ENCODE data around the gene FKBP2. TPM values are rescaled to one million over a fixed set of nuclear protein-coding genes. Genes with fewer than 3 reads are reported as not detected.
"Not testable (repeated sequence)": the region's sequence is repeated elsewhere in the genome, so short reads cannot be mapped to it uniquely, and the experiment has no call there.

FKBP2 gene
- total RNA-seq, 1 donor from 2014 or later = 53.8 TPM

DNA sequence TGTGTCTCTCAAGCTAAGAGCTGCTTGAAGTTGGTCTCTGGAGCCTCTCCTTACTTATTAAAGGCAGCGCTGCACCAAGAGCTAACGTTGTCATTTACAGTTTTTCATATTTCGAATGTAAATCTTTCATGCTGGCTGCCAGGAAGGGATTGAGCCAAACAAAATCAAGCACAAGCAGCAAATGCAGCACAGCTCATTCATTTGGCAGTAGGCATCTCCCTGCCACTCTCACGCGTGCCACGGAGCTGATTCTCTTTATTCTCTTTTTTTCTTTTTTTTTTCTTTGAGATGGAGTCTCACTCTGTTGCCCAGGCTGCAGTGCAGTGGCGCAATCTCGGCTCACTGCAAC, 8.0 kb upstream of the FKBP2 start:
- no peak for DNase-seq (ENCODE audit: low spot score)

DNA sequence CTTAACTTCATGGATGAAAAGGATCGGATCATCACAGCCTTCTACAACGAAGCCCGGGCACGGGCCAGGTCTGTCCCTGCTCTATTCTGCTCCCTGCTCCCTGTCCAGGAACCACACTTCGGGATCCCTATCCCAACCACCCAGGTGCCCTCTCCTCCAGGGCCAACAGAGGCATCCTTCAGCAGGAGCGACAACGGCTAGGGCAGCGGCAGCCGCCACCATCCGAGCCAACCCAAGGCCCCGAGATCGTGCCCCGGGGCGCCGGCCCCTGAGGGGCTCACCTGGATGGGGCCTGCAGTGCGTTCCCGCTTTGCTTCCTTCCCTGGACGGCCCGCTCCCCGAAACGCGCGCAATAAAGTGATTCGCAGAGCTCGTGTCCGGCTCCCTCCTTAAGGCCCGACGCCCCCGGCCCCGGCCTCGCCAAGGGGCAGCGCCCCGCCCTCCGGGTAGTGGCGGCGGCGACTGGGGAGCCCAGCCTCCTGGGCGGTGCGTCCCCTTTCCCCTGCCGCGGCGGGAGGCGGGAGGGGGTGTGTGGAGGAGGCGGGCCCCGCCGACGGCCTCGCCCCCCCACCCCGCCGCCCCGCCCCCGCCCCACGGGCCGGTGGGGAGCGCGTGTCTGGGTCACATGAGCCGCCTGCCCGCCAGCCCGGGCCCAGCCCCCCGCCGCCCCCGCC, 6.8 kb upstream of the FKBP2 start, which contains the start of gene VEGFB:
VEGFB (plus strand) TSS at position 672 of the 674 bp plus-strand sequence. CDS start 250 bp downstream, outside the sequence.
- DNase-seq (ENCODE audit: low spot score) = no peak

DNA sequence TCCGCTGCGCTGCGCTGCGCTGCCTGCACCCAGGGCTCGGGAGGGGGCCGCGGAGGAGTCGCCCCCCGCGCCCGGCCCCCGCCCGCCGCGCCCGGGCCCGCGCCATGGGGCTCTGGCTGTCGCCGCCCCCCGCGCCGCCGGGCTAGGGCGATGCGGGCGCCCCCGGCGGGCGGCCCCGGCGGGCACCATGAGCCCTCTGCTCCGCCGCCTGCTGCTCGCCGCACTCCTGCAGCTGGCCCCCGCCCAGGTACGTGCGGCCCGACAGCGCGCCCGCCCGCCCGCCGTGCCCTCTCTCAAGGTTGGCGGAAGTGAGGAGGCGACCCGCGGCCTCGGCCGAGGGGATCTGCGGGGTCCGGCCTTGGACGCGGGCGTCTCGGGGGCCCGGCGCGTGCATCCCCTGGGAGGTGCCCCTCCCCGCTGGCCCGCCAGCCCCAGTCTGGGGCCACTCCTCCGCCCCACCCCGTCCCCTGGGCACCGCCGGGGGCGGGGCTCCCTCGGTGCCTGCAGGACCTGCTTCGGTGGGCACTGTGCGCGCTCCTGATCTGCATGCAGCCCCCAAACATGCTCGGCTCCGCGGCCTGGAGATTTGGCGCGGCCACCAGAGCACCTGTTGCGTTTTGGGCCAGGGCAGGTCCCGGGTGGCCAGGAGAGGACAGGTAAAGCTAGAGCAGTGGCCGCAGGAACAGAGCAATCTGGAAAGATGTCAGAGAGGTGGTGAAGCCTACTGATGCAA, 6.1 kb upstream of the FKBP2 start:
- no peak for DNase-seq (ENCODE audit: low spot score)

DNA sequence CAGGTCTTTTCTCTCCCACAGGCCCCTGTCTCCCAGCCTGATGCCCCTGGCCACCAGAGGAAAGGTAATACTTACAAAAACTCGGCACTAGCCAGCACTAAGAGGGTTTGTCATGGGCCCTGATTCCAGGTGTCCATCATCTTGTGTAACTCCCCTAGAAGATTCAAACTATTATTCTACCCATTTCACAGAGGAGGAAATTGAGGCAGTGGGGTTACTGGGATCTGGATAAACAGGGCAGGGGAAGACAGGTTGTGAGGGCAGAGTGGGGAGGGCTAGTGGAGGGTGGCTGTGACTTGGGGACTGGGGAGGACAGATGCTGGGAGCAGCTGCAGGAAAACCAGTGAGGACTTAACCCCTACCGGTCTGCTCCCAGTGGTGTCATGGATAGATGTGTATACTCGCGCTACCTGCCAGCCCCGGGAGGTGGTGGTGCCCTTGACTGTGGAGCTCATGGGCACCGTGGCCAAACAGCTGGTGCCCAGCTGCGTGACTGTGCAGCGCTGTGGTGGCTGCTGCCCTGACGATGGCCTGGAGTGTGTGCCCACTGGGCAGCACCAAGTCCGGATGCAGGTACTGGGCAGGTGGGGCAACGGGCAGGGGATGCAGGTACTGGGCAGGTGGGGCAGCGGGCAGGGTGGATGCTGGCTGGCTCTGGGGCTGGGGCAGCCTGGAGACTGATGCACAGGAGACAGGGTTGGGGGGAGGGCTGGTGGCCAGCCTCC, 5.3 kb upstream of the FKBP2 start:
- DNase-seq (ENCODE audit: low spot score) = no peak

DNA sequence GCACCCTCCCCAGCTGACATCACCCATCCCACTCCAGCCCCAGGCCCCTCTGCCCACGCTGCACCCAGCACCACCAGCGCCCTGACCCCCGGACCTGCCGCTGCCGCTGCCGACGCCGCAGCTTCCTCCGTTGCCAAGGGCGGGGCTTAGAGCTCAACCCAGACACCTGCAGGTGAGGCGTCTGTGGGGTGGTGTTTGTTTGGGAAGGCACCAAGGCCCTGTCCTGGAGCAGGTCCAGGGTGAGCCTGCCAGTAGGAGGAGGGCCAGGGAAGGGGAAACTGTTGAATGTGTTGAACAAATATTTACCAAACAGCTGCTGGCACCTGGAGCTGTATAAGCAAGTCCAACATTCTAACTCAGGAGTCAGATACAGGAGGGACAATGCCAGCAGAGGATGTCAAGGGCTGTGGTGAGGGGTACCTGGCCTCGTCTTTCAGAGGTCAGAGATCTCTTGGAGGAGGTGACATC, 3.4 kb upstream of the FKBP2 start:
- DNase-seq (ENCODE audit: low spot score) = no peak

DNA sequence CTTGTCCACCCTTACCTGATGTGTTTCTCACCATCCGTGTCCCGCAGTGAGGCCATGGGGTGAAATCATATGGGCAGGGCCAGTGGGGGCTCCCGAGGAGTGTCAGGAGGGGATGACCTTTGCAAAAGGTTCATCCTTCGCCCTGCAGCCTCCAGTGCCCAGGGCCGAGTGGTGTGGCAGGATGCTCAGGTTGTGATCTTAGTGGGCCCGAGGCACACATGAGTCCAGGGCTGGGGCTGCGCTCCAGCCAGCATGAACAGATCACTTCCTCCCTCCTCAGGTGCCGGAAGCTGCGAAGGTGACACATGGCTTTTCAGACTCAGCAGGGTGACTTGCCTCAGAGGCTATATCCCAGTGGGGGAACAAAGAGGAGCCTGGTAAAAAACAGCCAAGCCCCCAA, 2.8 kb upstream of the FKBP2 start:
- DNase-seq (ENCODE audit: low spot score) = no peak

DNA sequence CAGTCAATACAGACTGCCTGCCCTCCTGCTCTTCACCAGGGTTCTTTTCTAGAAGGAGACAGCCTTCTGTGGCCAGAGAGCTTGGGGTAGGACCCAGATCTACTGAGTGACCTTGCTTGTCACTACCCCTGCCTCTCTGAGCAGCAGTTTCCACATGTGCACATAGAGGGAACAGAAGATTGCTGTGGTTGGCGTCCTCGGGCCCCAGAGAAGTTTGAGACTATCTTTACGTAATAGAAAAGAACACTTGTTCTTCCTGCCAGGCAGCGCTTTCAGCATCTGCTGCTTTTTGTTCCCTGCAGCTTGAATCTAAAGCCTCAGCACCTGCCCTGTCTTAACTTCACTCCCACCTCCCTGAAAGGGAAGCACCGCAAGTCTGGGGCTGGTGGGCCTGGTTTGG, 1.9 kb upstream of the FKBP2 start:
- DNase-seq (ENCODE audit: low spot score) = no peak

DNA sequence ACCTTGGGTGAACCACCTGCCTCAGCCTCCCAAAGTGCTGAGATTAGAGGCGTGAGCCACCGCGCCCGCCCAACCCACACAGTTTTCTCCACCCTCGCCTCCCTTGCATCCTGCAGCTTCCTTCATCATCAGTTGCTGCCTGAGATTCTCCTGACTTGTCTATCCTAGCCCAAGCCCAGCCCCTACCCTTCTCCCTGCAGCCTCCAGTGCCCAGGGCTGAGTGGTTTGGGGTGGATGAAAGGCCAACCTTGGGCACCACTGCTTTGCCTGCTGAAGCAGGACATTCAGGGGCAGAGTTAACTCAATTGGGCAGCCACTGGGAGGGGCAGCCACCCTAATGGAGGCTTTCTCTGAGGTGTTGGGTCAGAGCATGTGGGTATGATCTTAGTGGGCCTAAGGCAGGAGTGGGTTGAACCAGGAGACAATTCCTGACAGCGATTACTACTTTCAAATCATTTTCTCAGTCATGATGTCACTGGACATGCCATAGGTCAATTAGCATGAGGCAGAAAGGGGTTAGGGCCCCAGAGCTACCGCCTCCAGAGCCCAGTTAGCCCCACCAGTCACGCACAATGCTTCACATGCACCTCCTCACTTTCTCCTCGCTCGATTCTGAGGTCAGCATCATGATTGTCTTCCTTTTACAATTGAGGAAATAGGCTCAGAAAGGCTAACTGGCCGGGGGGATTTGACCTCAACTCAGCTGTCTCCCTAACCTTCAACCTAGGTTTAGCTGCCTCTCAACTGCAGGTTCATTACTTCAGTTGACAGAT, 1.0 kb upstream of the FKBP2 start:
- no peak for DNase-seq (ENCODE audit: low spot score)

DNA sequence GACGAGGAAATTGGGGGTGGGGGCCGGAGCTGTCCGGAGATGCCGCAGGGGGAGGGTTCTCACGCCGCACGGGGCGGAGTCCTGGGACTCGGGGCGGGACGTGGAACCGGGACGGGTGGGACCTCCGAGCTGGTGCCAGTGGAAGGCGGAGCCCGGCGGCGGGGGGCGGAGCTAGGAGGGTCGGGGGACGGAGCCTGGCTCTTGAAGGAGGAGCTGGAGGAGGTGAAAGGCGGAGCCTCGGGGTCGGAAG, 271 bp downstream of the FKBP2 start:
- peak; percentile 100 for DNase-seq (ENCODE audit: low spot score)

DNA sequence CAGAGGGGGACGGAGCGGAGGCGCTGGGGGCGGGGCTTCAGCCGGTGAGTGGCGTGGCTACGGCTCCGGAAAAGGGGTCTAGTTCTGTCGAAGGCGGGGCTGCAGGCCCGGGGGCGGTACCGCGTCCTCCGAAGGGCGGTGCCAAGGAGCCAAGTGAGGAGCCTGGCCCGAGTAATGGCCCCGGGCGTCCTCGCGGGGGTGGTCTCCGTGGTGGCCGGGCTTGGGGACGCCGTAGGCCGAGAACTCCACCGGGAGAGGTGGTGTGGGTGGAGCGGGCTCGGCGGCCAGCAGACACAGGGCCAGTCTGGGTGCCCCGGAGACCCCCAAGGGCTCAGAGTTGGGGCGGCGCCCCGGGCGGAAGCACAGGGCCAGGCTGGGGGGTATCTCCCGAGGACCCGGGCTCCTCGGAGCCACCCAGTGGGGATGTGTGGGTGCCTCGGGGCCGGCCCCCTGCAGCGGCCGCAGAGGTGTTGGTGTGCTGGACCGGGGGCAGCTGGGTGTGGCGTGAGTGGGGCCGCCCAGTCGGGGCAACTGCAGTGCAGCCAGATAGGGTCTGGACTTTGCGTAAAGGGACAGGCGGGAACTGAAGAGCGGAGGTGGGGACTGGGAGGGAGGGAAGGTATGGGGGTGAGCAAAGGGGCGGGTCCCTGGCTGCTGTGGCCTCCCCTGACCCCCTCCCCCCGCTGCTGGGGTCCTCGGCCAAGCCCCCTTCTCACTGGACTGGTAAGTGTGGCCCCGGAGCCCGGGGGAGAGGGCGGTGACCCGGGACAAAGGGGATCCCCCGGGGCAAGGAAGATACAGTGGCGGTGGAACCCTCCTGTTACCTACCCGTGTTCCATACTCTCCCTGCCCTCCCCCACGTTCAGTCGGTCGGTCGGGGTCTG, 838 bp downstream of the FKBP2 start:
- DNase-seq (ENCODE audit: low spot score) = no peak

DNA sequence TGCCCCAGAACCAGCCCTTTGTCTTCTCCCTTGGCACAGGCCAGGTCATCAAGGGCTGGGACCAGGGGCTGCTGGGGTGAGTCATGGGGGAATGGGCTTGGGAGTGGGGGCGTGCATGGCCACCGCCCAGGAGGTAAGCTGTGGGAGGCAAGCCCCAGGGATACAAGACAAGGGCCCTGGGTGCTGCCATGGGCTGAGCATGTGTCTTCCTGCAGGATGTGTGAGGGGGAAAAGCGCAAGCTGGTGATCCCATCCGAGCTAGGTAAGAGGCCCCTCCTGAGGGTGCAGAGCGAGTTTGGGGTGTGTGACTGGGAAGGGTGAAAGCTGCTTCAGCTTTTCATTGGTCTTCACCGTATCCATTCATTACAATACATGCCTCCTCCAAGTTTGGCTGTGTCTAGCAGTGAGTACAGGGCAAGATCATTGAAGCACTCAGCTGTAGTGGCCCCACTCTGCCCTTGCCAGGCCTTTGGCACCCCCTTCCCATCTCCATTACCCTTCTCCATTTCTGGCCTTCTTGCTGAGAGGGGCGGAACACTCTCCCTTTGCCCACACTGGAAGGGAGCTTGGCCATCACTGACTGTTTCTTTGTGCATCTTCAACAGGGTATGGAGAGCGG, 2.5 kb downstream of the FKBP2 start:
- no peak for DNase-seq (ENCODE audit: low spot score)

DNA sequence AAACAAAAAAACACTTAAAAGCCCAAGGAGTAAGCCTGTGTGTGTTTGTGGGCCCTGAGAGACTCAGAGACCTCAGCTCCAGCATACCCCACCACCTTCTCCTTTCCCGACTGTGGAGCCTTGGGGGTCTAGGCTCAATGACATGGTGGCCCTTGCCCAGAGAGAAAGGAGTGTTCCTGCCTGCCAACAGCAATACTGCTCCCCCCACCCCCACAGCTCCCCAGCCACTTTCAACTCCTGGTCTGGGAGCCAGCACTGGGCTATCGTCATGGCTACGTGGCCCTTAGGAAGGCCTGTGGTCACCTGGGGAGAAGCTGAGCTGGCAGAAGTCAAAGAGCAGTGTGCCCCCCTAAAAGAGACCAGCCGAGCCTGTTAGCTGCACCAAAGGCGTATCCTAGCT, 3.2 kb downstream of the FKBP2 start:
- DNase-seq (ENCODE audit: low spot score) = no peak

DNA sequence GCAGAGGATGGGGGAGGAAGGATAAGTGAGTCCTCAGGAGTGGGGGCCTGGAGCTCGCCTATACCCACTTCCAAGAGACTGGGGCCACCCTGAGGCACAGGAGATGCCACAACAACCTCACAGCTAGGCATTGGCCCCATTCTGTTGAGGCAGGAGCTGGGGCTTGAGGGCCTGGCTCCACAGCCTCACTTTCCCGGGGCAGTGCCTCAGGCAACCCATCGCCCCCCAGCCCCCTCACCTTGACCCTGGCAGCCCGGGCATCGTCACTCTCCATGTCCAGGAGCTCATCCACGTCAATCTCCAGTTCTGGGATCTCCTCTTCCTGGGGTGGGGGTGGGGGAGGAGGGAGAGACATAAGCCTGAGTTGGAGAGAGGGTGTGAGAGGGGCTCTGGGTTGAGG, 4.1 kb downstream of the FKBP2 start:
- DNase-seq (ENCODE audit: low spot score) = no peak

DNA sequence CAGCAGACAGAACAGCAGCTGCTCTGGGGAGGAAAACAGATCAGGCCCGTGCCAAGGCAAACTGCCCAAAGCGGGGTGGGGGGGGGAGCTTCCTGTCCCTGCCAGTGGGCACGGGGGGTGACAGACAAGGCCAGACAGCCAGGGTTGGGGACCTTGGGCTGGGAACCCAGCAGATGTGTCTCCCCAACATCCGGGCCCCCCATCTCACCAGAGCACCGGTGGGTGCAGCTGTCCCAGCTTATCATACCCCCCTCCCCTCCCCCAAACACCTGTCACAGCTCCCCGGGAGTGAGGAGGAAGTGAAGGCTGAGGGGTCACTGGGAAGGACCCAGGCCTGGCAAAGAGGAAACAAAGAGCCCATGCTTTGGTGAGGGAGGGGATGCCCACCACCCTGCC, 4.5 kb downstream of the FKBP2 start:
- DNase-seq (ENCODE audit: low spot score) = no peak

DNA sequence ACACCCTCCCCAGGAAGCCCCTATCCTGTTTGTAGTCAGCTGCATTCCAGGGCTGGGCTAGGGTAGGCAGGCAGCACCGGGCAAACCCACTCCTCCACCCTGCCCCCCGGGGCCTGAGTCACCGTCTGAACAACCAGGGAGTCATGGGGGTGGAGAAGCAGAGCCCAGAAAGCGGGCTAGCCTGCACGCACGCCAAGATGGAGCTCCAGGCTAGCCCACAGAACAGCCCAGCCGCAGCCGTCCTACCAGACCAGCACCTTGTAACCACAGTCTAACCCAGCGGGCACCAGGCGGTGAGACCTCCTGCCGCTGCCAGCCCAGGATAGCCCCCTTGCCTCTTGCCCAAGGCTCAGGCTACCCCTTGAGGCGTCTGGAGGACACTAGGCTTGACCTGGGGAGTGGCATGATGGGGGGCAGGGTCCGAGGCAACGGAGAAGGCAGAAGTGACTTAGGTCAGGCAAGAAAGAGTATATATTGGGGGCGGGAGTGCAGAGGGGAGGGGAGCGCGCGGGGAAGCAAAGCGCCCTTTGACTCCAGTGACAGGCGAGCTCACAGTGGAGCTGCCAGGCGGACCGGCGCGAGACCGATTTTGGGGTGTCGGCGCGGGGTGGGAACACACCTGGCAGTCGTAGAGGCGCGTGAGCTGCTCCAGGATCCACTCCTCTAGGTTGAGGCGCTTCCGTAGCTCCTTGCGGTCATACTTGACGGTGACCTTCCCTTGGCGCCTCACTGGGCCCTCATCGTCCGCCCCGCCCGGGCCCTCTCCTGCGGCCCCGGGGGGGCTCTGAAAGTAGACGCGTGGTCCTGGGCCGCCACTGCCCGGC, 5.1 kb downstream of the FKBP2 start:
- no peak for DNase-seq (ENCODE audit: low spot score)

DNA sequence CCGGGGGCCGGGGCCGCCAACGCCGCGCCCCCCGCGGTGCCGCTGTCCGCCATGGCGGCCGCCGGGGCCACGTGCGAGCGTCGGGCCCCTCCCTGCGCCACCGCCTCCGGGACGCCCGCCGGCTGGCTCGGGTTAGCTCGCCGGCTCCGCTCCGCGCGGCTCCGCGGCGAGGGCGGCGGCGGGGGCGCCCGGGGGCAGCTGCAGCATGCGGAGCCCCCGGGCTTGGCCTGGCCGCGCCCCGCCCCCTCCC, 5.7 kb downstream of the FKBP2 start:
- not testable (repeated sequence) for DNase-seq (ENCODE audit: low spot score)

DNA sequence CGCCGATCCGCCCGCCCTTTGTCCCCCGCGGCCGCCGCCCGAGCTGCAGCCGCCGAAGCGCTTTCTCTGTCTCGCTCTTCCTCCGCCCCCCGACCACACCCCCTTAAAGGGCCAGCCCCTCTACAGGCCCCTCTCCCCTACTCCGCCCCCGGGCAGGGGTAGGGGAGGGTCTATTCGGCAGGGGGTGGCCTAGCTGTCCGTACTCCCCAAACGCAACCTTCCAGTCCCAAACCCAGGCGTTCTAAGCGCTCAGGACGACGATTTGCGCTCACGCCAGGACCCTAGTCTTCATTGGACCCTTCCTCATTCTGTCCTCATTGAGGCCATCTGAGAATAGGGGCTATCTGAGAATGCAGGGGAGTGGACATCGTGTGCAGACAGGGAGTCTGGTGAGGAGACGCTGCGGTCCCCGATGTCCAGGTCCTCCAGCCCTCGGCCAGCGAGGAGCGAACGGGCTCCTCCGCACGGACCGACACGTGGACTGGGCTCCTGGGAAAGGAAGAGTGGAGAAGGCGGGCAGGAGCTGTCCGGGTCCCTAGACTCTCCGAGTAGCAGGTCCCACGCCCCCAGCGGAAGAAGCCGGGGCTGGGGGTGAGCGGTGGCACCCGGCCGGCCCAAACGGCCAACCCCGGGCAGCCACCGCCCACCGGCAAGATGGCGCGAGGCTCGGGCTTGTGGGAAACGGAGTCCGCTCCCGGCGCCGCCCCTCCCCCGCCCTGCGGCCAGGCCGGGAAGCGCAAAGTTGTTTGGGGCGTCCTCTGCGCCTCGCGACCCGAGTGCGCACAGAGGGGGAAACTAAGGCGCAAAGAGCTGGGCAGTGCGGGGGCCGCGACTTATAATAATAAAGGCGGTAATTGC, 6.2 kb downstream of the FKBP2 start, which contains the start of gene PPP1R14B:
PPP1R14B (minus strand) TSS at position 73 of the 858 bp plus-strand sequence. CDS start 270 bp downstream, outside the sequence.
- no peak for DNase-seq (ENCODE audit: low spot score)

DNA sequence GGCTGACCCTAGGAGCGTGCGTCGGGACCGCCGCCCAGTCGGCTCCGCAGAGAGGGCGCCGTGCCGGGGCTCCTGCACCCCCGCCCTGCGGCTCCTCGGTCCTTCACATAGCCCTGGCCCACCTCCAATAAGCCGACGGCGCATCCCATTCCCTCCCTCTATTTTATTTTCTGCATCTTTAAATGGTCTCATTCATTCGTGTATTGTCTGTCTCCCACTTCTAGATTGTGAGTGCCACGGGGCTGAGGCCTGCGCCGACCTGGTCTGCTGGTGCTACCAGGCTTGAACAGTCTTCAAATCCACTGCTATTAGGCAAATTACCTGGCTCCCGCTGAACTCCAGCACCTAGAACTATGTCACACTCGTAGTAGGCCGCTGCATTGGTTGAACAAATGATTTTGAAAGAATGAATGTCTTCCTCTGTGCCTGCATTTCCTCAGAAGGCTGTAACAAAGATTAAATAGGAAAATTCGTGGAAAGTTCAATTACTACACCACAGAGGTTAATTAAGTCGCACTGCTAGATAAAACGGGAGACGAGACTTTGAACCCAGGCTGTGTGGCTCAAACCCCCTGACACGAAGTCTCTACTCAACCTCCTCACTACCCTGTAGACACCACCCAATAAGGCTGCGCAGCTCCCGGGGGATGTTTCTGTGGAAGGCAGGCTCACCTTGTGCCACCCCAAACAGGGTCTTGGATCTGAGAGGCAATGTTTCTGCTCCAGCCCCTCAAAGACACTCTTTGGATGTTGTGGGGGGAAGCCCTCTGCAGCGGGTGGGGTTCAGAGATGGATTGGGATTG, 7.0 kb downstream of the FKBP2 start:
- DNase-seq (ENCODE audit: low spot score) = no peak
